ENCODE measurements around the gene AFTPH.

GRCh38 chr2:64606479-64607363 lies 82.6 kb downstream of the AFTPH start:
- TF ChIP-seq CTCF (IDR thresholded peaks at IDR 0.05) (no peak), POLR2A (IDR thresholded peaks at IDR 0.05) (no peak), POLR2AphosphoS5 (IDR thresholded peaks at IDR 0.05; ENCODE audit: insufficient read depth in 1 of 2, low read depth in 1 of 2) (peak; percentile 63 to 77)

Data from vagina (tissue), 2 donors.